Measurements from ENCODE around the gene MFRP. TPM values are rescaled to one million over a fixed set of nuclear protein-coding genes. Genes with fewer than 3 reads are reported as not detected.
A peak's percentile ranks its signal among the peaks of the same experiment; 100 is the strongest.

Gene MFRP
- total RNA-seq, 3 donors from 2014 or later (not counting 1 experiment from before 2014, with no cell fraction given): not detected

DNA sequence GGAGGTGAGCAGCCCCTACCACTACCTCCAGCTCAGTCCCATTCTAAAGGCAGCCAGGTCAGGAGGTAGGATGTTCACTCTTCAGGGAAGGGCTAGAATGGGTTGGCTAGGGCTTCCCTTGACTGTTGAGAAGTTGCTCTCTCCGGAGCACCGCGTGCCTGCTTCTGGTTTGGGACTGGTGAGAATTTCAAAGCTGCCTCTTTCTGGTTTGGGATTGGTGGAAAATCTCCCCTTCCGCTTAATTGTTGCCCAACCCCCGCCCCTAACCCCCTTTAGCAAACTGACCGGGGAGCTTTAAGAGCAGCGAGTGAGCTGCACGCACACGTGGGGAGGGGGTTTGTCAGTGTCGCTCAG lies 34.3 kb upstream of the MFRP start:
- peaks cover 0 to 6% of the 10 kb centered on the region in 2 donors for H3K27me3 Mint-ChIP-seq (ENCODE audit: low read depth in 2 of 2)
- Histone ChIP-seq H3K4me1 (ENCODE audit: control insufficient read depth, insufficient read depth, low read length) (peaks cover 18% of the 10 kb centered on the region), H3K9me3 (ENCODE audit: control insufficient read depth, insufficient read depth, low read length) (no peaks in the 10 kb centered on the region), H3K27me3 (ENCODE audit: control insufficient read depth, insufficient read depth, low read length) (peaks cover 6% of the 10 kb centered on the region), H3K36me3 (ENCODE audit: control insufficient read depth, insufficient read depth, low read length) (no peaks in the 10 kb centered on the region), H3K4me3 (ENCODE audit: low read length) (peak overlapping the region; percentile 39), H3K27ac (ENCODE audit: low read length) (no peak overlapping the region)
- intact Hi-C loops (cut with micrococcal nuclease): loop anchor here (1.0 kb wide), 1 partner anchor 25 kb away; no protein-coding TSS in a partner anchor
- 8% methylated on average over 9 of the region's 10 CpGs for WGBS (ENCODE audit: insufficient coverage)
- ATAC-seq (no peak), DNase-seq (no peak)
- no peak overlapping the region for H3K4me3 Mint-ChIP-seq
- H3K36me3 Mint-ChIP-seq: no peaks in the 10 kb centered on the region
- H3K27ac Mint-ChIP-seq: no peak overlapping the region
- TF ChIP-seq, protein P1, sequence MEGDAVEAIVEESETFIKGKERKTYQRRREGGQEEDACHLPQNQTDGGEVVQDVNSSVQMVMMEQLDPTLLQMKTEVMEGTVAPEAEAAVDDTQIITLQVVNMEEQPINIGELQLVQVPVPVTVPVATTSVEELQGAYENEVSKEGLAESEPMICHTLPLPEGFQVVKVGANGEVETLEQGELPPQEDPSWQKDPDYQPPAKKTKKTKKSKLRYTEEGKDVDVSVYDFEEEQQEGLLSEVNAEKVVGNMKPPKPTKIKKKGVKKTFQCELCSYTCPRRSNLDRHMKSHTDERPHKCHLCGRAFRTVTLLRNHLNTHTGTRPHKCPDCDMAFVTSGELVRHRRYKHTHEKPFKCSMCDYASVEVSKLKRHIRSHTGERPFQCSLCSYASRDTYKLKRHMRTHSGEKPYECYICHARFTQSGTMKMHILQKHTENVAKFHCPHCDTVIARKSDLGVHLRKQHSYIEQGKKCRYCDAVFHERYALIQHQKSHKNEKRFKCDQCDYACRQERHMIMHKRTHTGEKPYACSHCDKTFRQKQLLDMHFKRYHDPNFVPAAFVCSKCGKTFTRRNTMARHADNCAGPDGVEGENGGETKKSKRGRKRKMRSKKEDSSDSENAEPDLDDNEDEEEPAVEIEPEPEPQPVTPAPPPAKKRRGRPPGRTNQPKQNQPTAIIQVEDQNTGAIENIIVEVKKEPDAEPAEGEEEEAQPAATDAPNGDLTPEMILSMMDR (IDR thresholded peaks at IDR 0.05): no peak
- H3K9me3 Mint-ChIP-seq: no peaks in the 10 kb centered on the region
- H3K4me1 Mint-ChIP-seq: no peaks in the 10 kb centered on the region

- intact Hi-C loops (cut with micrococcal nuclease): no loop called here
- Mint-ChIP-seq H3K4me1 (no peaks in the 10 kb centered on the region), H3K9me3 (no peaks in the 10 kb centered on the region), H3K4me3 (no peak overlapping the region), H3K27me3 (ENCODE audit: low read depth in 2 of 2) (peaks cover 0 to 6% of the 10 kb centered on the region in 2 donors), H3K36me3 (no peaks in the 10 kb centered on the region), H3K27ac (no peak overlapping the region)
- peaks cover 6% of the 10 kb centered on the region for H3K27me3 ChIP-seq (ENCODE audit: control insufficient read depth, insufficient read depth, low read length)
- WGBS (ENCODE audit: insufficient coverage): 89% methylated on average over 12 of the region's 13 CpGs
- ATAC-seq (no peak), DNase-seq (peak in 1 of 2 donors; percentile 4)
- no peak overlapping the region for H3K27ac ChIP-seq (ENCODE audit: low read length)
- TF ChIP-seq, protein P1 (IDR thresholded peaks at IDR 0.05): no peak
- no peaks in the 10 kb centered on the region for H3K9me3 ChIP-seq (ENCODE audit: control insufficient read depth, insufficient read depth, low read length)
- no peak overlapping the region for H3K4me3 ChIP-seq (ENCODE audit: low read length)
- H3K36me3 ChIP-seq (ENCODE audit: control insufficient read depth, insufficient read depth, low read length): no peaks in the 10 kb centered on the region
- peaks cover 18% of the 10 kb centered on the region for H3K4me1 ChIP-seq (ENCODE audit: control insufficient read depth, insufficient read depth, low read length)
Observed at GRCh38 chr11:119380160-119380826, 33.8 kb upstream of the MFRP start.

DNA sequence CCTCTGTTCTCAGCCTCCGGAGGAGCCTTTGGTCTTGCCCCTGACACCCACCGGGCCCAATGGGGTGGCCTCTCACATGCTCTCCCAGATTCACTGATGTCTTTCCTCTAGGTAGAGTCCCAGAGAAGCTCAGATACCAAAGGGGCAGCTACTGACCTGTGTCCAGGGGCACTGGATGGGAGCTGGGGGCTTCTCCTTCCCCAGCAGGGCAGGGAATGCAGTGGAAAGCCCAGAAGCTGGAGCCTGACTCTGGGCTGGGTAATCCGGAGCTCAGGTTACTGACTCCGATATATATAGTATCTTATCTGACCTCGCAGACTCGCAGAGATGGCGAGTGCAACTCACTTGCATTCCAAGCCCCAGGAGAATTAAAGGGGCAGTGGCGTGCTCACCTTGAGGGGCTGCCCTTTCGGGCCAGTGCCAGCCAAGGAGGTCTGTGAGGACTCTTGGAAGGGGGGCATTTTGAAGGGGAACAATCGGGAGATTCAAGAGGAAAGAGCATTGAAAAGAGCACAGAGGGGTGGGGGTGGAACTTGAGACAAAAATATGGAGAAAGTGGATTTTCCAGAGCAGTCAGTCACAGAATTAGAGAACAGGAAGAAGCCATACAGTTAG lies 32.5 kb upstream of the MFRP start:
- intact Hi-C loops (cut with micrococcal nuclease): no loop called here
- Mint-ChIP-seq H3K27ac (peak overlapping the region in 1 of 2 donors; percentile 6), H3K27me3 (ENCODE audit: low read depth in 2 of 2) (peaks cover 0 to 6% of the 10 kb centered on the region in 2 donors), H3K36me3 (no peaks in the 10 kb centered on the region), H3K9me3 (no peaks in the 10 kb centered on the region), H3K4me1 (peaks cover 0 to under 1% of the 10 kb centered on the region in 2 donors), H3K4me3 (peak overlapping the region; percentile 21)
- H3K36me3 ChIP-seq (ENCODE audit: control insufficient read depth, insufficient read depth, low read length): no peaks in the 10 kb centered on the region
- H3K9me3 ChIP-seq (ENCODE audit: control insufficient read depth, insufficient read depth, low read length): no peaks in the 10 kb centered on the region
- ATAC-seq (no peak), DNase-seq (no peak)
- 92% methylated on average over 10 of the region's 10 CpGs for WGBS (ENCODE audit: insufficient coverage)
- H3K4me1 ChIP-seq (ENCODE audit: control insufficient read depth, insufficient read depth, low read length): peaks cover 22% of the 10 kb centered on the region
- TF ChIP-seq, protein P1 (IDR thresholded peaks at IDR 0.05): no peak
- peaks cover 3% of the 10 kb centered on the region for H3K27me3 ChIP-seq (ENCODE audit: control insufficient read depth, insufficient read depth, low read length)
- no peak overlapping the region for H3K4me3 ChIP-seq (ENCODE audit: low read length)
- H3K27ac ChIP-seq (ENCODE audit: low read length): no peak overlapping the region

All from natural killer cell (primary cell).